ENCODE results near the gene TMEM132A. TPM values are rescaled to one million over a fixed set of nuclear protein-coding genes. Genes with fewer than 3 reads are reported as not detected.
A peak's percentile ranks its signal among the peaks of the same experiment; 100 is the strongest.
"Not testable (repeated sequence)": the region's sequence is repeated elsewhere in the genome, so short reads cannot be mapped to it uniquely, and the experiment has no call there.

The TMEM132A gene
- total RNA-seq, 1 experiment from 2014 or later = 60.7 TPM

DNA sequence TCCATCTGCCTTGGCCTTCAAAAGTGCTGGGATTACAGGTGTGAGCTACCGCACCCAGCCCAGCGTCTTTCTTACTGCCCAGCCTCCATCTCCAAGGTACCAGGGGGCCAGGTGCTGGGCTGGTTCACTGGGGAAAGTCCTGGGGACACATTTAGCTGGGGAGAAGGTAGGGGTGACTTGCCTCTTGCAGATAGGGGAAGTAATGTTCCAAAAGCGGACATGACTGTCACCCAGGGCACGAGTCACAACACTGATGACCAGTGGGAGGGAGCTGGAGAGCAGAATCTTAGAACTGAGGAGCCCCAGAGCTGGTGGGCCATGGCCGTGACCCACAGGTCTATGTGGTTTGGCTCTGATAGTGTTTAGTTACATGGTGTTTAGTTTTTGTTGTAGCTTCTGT lies 30.2 kb downstream of the TMEM132A start:
- DNase-seq (ENCODE audit: low read depth in 1 of 2, low spot score in 2 of 2) = no peak
- Histone ChIP-seq H3K27me3 (replicated peaks) (no peaks in the 10 kb centered on the region), H3K4me1 (replicated peaks) (peaks cover 30% of the 10 kb centered on the region), H3K9me3 (replicated peaks) (no peaks in the 10 kb centered on the region), H3K36me3 (peaks cover 6% of the 10 kb centered on the region; the same call in 1 of the 2 replicates), H3K4me3 (no peak overlapping the region), H3K27ac (no peak overlapping the region)

- H3K4me1 ChIP-seq (replicated peaks) = peaks cover 22% of the 10 kb centered on the region
- peaks cover 6% of the 10 kb centered on the region; the same call in 1 of the 2 replicates for H3K36me3 ChIP-seq
- DNase-seq (ENCODE audit: low read depth in 1 of 2, low spot score in 2 of 2) = no peak
- H3K27me3 ChIP-seq (replicated peaks) = peaks cover under 1% of the 10 kb centered on the region
- no peaks in the 10 kb centered on the region for H3K9me3 ChIP-seq (replicated peaks)
- no peak overlapping the region for H3K4me3 ChIP-seq
- no peak overlapping the region for H3K27ac ChIP-seq
Measured at GRCh38 chr11:60955571-60955970, 31.3 kb downstream of the TMEM132A start.

GRCh38 chr11:60957188-60957587 lies 32.9 kb downstream of the TMEM132A start:
- no peak for DNase-seq (ENCODE audit: low read depth in 1 of 2, low spot score in 2 of 2)
- Histone ChIP-seq H3K4me1 (replicated peaks) (peaks cover 7% of the 10 kb centered on the region), H3K27me3 (replicated peaks) (peaks cover 13% of the 10 kb centered on the region), H3K9me3 (replicated peaks) (no peaks in the 10 kb centered on the region), H3K27ac (no peak overlapping the region), H3K36me3 (no peaks in the 10 kb centered on the region), H3K4me3 (no peak overlapping the region)

- Histone ChIP-seq H3K4me1 (replicated peaks) (no peaks in the 10 kb centered on the region), H3K4me3 (no peak overlapping the region), H3K27me3 (replicated peaks) (peaks cover 16% of the 10 kb centered on the region), H3K36me3 (no peaks in the 10 kb centered on the region), H3K27ac (no peak overlapping the region), H3K9me3 (replicated peaks) (no peaks in the 10 kb centered on the region)
- DNase-seq (ENCODE audit: low read depth in 1 of 2, low spot score in 2 of 2) = no peak
Measured at GRCh38 chr11:60959431-60959830, 35.2 kb downstream of the TMEM132A start.

DNA sequence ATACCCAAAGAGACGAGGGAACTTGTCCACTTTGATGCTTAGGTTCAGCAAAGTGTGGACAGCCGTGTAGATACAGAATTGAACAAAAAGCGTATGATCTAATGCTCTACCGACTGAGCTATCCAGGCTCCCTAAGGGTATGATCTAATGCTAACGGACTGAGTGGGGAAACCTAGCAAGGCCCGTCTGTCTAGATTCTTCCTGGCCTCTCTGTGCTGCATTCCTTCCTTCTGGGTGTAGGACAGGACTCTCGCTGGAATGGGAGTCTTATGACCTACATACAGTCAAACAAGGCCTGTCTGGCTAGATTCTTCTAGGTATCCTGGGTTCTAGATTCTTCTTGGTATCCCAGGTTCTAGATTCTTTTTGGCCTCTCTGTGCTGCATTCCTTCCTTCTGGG lies 36.1 kb downstream of the TMEM132A start:
- Histone ChIP-seq H3K36me3 (no peaks in the 10 kb centered on the region), H3K27ac (no peak overlapping the region), H3K9me3 (replicated peaks) (no peaks in the 10 kb centered on the region), H3K4me3 (no peak overlapping the region), H3K27me3 (replicated peaks) (peaks cover 16% of the 10 kb centered on the region), H3K4me1 (replicated peaks) (no peaks in the 10 kb centered on the region)
- DNase-seq (ENCODE audit: low read depth in 1 of 2, low spot score in 2 of 2) = no peak

DNA sequence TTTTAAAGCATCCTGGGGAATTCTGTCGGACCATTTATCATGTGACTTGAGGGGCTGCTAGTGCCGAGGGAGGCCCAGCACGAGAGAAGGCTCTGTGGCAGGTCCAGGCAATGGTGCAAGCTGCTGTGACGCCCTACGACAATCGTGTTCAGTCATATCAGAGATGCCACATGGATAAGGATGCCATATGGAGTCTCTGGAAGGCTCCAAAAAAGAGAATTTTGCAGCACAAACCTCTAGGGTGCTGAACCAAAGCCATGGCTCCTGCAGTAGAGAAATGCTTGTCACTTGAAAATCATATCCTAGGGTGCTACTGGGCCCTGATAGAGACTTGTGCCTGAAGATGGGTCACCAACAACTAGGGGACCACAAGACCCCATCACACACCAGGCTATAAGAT lies 40.5 kb downstream of the TMEM132A start:
- Histone ChIP-seq H3K36me3 (no peaks in the 10 kb centered on the region), H3K27me3 (replicated peaks) (peaks cover 24% of the 10 kb centered on the region), H3K9me3 (replicated peaks) (peaks cover 6% of the 10 kb centered on the region; the same call in 1 of the 2 replicates), H3K4me3 (no peak overlapping the region), H3K27ac (no peak overlapping the region), H3K4me1 (replicated peaks) (no peaks in the 10 kb centered on the region)
- DNase-seq (ENCODE audit: low read depth in 1 of 2, low spot score in 2 of 2) = no peak

DNA sequence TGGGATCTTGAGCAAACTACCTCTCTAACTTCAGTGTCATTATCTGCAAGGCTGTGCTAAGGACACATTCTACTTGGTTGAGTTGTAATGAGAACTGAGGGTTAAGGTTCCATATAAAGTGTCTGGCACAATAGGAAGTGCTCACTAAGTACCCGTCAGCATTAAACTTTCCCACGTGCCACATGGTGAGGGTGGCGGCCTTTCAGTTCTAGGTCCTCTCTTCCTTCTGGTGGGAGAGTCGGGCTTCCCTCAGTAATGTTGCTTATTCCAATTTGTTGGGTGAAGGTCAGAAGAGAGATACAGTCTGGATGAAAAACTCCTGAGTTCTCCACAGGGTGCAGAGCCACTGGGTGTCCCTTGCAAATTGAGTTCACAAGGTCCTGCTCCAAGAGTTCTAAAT lies 42.6 kb downstream of the TMEM132A start:
- no peak for DNase-seq (ENCODE audit: low read depth in 1 of 2, low spot score in 2 of 2)
- H3K4me1 ChIP-seq (replicated peaks) = no peaks in the 10 kb centered on the region

GRCh38 chr11:60968223-60968622 lies 44.0 kb downstream of the TMEM132A start:
- Histone ChIP-seq H3K9me3 (replicated peaks) (peaks cover 6% of the 10 kb centered on the region; the same call in 1 of the 2 replicates), H3K27me3 (replicated peaks) (peaks cover 8% of the 10 kb centered on the region), H3K36me3 (no peaks in the 10 kb centered on the region), H3K27ac (no peak overlapping the region), H3K4me3 (no peak overlapping the region), H3K4me1 (replicated peaks) (no peaks in the 10 kb centered on the region)
- no peak for DNase-seq (ENCODE audit: low read depth in 1 of 2, low spot score in 2 of 2)

More for the DNA sequence above, 42.6 kb downstream of the TMEM132A start:
- no peaks in the 10 kb centered on the region for H3K36me3 ChIP-seq
- H3K27me3 ChIP-seq (replicated peaks) = peaks cover 12% of the 10 kb centered on the region
- peaks cover 6% of the 10 kb centered on the region; the same call in 1 of the 2 replicates for H3K9me3 ChIP-seq (replicated peaks)
- H3K4me3 ChIP-seq = no peak overlapping the region
- H3K27ac ChIP-seq = no peak overlapping the region

DNA sequence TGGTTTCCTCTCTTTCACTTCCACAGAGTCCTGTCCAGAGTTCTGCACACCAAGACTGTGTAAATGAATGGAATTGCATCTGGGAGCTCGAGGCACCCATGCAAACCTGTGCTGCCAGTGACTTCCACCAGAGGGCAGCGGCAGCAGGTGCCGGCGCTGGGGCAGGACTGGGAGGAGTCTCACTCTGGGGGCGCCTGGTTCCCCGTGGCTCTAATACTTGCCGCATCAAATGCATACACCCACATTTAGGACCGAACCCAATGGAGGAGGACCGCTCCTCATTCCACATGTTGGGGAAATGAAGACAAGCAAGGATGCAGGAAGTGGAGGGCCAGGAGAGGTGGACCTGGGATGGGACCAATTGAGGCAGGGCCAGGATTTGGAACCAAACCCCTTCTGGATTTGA lies 46.1 kb downstream of the TMEM132A start:
- Histone ChIP-seq H3K36me3 (no peaks in the 10 kb centered on the region), H3K4me3 (no peak overlapping the region), H3K27ac (no peak overlapping the region), H3K9me3 (replicated peaks) (peaks cover 6% of the 10 kb centered on the region; the same call in 1 of the 2 replicates), H3K27me3 (replicated peaks) (peaks cover 8% of the 10 kb centered on the region), H3K4me1 (replicated peaks) (no peaks in the 10 kb centered on the region)
- DNase-seq (ENCODE audit: low read depth in 1 of 2, low spot score in 2 of 2) = peak; percentile 29 to 66

- no peak for DNase-seq (ENCODE audit: low read depth in 1 of 2, low spot score in 2 of 2)
- Histone ChIP-seq H3K27me3 (replicated peaks) (peaks cover 7% of the 10 kb centered on the region), H3K4me1 (replicated peaks) (no peaks in the 10 kb centered on the region), H3K9me3 (replicated peaks) (peaks cover 6% of the 10 kb centered on the region; the same call in 1 of the 2 replicates), H3K4me3 (no peak overlapping the region), H3K36me3 (no peaks in the 10 kb centered on the region), H3K27ac (no peak overlapping the region)
Measured at GRCh38 chr11:60970890-60971289, 46.6 kb downstream of the TMEM132A start.

DNA sequence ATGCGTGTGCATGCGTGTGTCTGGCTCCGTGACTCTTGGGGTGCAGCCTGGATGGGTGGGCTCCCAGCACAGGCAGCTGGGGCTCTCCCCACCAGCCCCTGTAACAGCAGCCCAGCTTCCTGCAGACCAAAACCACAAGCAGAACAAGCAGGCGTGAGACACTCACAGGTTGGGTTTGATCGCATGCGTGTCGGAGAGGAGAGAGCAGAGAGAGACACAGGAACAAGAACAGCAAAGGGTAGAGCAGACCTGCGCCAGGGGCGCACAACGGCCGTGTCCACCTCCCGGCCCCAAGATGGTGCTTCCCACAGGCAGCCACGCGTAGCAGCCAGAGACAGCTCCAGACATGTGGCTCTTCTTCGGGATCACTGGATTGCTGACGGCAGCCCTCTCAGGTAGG lies 47.3 kb downstream of the TMEM132A start, which contains the start of gene CD6:
CD6 (plus strand) TSS at position 161 of the 400 bp plus-strand sequence; CDS start at position 347, 186 bp downstream.
- H3K4me3 ChIP-seq = no peak within 1 kb of the TSS
- DNase-seq (ENCODE audit: low read depth in 1 of 2, low spot score in 2 of 2) = no peak
- H3K27me3 ChIP-seq (replicated peaks) = peaks cover under 1% of the 10 kb centered on the region; the same call in 1 of the 2 replicates
- no peaks in the 10 kb centered on the region for H3K4me1 ChIP-seq (replicated peaks)
- H3K36me3 ChIP-seq = no peaks in the 10 kb centered on the region
- peaks cover 6% of the 10 kb centered on the region; the same call in 1 of the 2 replicates for H3K9me3 ChIP-seq (replicated peaks)
- H3K27ac ChIP-seq = no peak within 1 kb of the TSS

- H3K4me3 ChIP-seq = no peak overlapping the region
- no peak overlapping the region for H3K27ac ChIP-seq
- peaks cover 6% of the 10 kb centered on the region; the same call in 1 of the 2 replicates for H3K9me3 ChIP-seq (replicated peaks)
- no peaks in the 10 kb centered on the region for H3K36me3 ChIP-seq
- no peaks in the 10 kb centered on the region for H3K4me1 ChIP-seq (replicated peaks)
- H3K27me3 ChIP-seq (replicated peaks) = no peaks in the 10 kb centered on the region; the same call in 1 of the 2 replicates
- no peak for DNase-seq (ENCODE audit: low read depth in 1 of 2, low spot score in 2 of 2)
Measured at GRCh38 chr11:60972182-60973030, 48.1 kb downstream of the TMEM132A start.

- Histone ChIP-seq H3K4me1 (replicated peaks) (no peaks in the 10 kb centered on the region), H3K4me3 (no peak overlapping the region), H3K27ac (no peak overlapping the region), H3K36me3 (no peaks in the 10 kb centered on the region), H3K27me3 (replicated peaks) (no peaks in the 10 kb centered on the region; the same call in 1 of the 2 replicates), H3K9me3 (replicated peaks) (0 out of 2 replicates have a peak, but pooled peaks cover 2% of the 10 kb centered on the region)
- DNase-seq (ENCODE audit: low read depth in 1 of 2, low spot score in 2 of 2) = no peak
Measured at GRCh38 chr11:60973699-60974098, 49.4 kb downstream of the TMEM132A start.

DNA sequence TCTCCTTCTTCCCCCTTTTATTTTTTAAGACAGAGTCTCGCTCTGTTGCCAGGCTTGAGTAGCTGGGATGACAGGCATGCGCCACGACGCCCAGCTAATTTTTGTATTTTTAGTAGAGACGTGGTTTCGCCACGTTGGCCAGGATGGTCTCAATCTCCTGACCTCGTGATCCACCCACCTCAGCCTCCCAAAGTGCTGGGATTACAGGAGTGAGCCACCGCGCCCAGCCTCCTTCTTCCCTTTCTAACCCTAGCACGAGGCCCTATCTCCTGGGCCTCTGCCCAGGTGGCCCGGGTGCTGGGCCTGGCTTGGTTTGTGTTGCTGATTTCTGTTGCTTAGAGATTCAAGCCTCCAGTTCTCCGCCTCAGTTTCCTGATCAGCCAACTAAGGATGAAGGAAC lies 50.1 kb downstream of the TMEM132A start:
- H3K27ac ChIP-seq; H3K4me3 ChIP-seq; H3K4me1 ChIP-seq (replicated peaks); H3K9me3 ChIP-seq (replicated peaks); DNase-seq (ENCODE audit: low read depth in 1 of 2, low spot score in 2 of 2); H3K27me3 ChIP-seq (replicated peaks); H3K36me3 ChIP-seq: not testable (repeated sequence)
